ENCODE results near the gene TRIM13.
"Not testable (repeated sequence)": the region's sequence is repeated elsewhere in the genome, so short reads cannot be mapped to it uniquely, and the experiment has no call there.

Gene TRIM13

GRCh38 chr13:50052478-50052877 is 55.6 kb downstream of the TRIM13 start:
- Histone ChIP-seq H3K27ac (ENCODE audit: poor library complexity, severe bottlenecking) (no peak overlapping the region), H3K27me3 (ENCODE audit: insufficient read depth, poor library complexity, severe bottlenecking) (no peaks in the 10 kb centered on the region), H3K4me1 (ENCODE audit: insufficient read depth, poor library complexity, severe bottlenecking) (no peaks in the 10 kb centered on the region), H3K36me3 (ENCODE audit: low read depth) (peaks cover 78% of the 10 kb centered on the region), H3K9me3 (ENCODE audit: severe bottlenecking) (no peaks in the 10 kb centered on the region), H3K4me3 (ENCODE audit: severe bottlenecking) (no peak overlapping the region)
- no peak for TF ChIP-seq CTCF (IDR thresholded peaks at IDR 0.05; ENCODE audit: poor library complexity, severe bottlenecking)
- no peak for ATAC-seq (ENCODE audit: low read depth)
- no peak for DNase-seq (ENCODE audit: low spot score)

GRCh38 chr13:50053844-50054243 is 57.0 kb downstream of the TRIM13 start:
- H3K27me3 ChIP-seq (ENCODE audit: insufficient read depth, poor library complexity, severe bottlenecking) = no peaks in the 10 kb centered on the region
- no peaks in the 10 kb centered on the region for H3K4me1 ChIP-seq (ENCODE audit: insufficient read depth, poor library complexity, severe bottlenecking)
- no peak for DNase-seq (ENCODE audit: low spot score)
- H3K27ac ChIP-seq (ENCODE audit: poor library complexity, severe bottlenecking) = no peak overlapping the region
- H3K36me3 ChIP-seq (ENCODE audit: low read depth) = peaks cover 79% of the 10 kb centered on the region
- TF ChIP-seq CTCF (IDR thresholded peaks at IDR 0.05; ENCODE audit: poor library complexity, severe bottlenecking) = no peak
- H3K4me3 ChIP-seq (ENCODE audit: severe bottlenecking) = no peak overlapping the region
- ATAC-seq (ENCODE audit: low read depth) = no peak
- no peaks in the 10 kb centered on the region for H3K9me3 ChIP-seq (ENCODE audit: severe bottlenecking)

- Histone ChIP-seq H3K36me3 (ENCODE audit: low read depth) (peaks cover 81% of the 10 kb centered on the region), H3K9me3 (ENCODE audit: severe bottlenecking) (no peaks in the 10 kb centered on the region), H3K27me3 (ENCODE audit: insufficient read depth, poor library complexity, severe bottlenecking) (no peaks in the 10 kb centered on the region), H3K4me3 (ENCODE audit: severe bottlenecking) (no peak overlapping the region), H3K27ac (ENCODE audit: poor library complexity, severe bottlenecking) (no peak overlapping the region), H3K4me1 (ENCODE audit: insufficient read depth, poor library complexity, severe bottlenecking) (no peaks in the 10 kb centered on the region)
- DNase-seq (ENCODE audit: low spot score) (no peak), ATAC-seq (ENCODE audit: low read depth) (no peak)
- TF ChIP-seq CTCF (IDR thresholded peaks at IDR 0.05; ENCODE audit: poor library complexity, severe bottlenecking) = no peak
These were observed 58.6 kb downstream of the TRIM13 start for GRCh38 chr13:50055454-50055853.

GRCh38 chr13:50060718-50061117 is 63.9 kb downstream of the TRIM13 start:
- Histone ChIP-seq H3K36me3 (ENCODE audit: low read depth) (peaks cover 76% of the 10 kb centered on the region), H3K4me1 (ENCODE audit: insufficient read depth, poor library complexity, severe bottlenecking) (no peaks in the 10 kb centered on the region), H3K27ac (ENCODE audit: poor library complexity, severe bottlenecking) (no peak overlapping the region), H3K9me3 (ENCODE audit: severe bottlenecking) (no peaks in the 10 kb centered on the region), H3K4me3 (ENCODE audit: severe bottlenecking) (no peak overlapping the region), H3K27me3 (ENCODE audit: insufficient read depth, poor library complexity, severe bottlenecking) (no peaks in the 10 kb centered on the region)
- no peak for ATAC-seq (ENCODE audit: low read depth)
- no peak for DNase-seq (ENCODE audit: low spot score)
- TF ChIP-seq CTCF (IDR thresholded peaks at IDR 0.05; ENCODE audit: poor library complexity, severe bottlenecking) = no peak

- ATAC-seq (ENCODE audit: low read depth); H3K27ac ChIP-seq (ENCODE audit: poor library complexity, severe bottlenecking); DNase-seq (ENCODE audit: low spot score); H3K4me1 ChIP-seq (ENCODE audit: insufficient read depth, poor library complexity, severe bottlenecking); H3K9me3 ChIP-seq (ENCODE audit: severe bottlenecking); H3K27me3 ChIP-seq (ENCODE audit: insufficient read depth, poor library complexity, severe bottlenecking); H3K4me3 ChIP-seq (ENCODE audit: severe bottlenecking): not testable (repeated sequence)
- peaks cover 75% of the 10 kb centered on the region for H3K36me3 ChIP-seq (ENCODE audit: low read depth)
These were observed 65.5 kb downstream of the TRIM13 start for GRCh38 chr13:50062336-50062735.

Data from RWPE2 (cell line).